Upper lobe of left lung (tissue), 4 donors: ENCODE data around the gene ATXN7L3.

ENCODE experiments used
- POLR2A ChIP-seq, 4 donors: fragments of 450-650 bp; IDR thresholded peaks; one replicate each; pipeline ENCODE4 v1.5.1; 2016 to 2017; ENCODE audit warnings: antibody characterized with exemption in 4 of 4, mild to moderate bottlenecking in 2 of 4
- POLR2AphosphoS5 ChIP-seq, 2 donors: sonication (generic); formaldehyde crosslinking; IDR thresholded peaks; one replicate each; pipeline ENCODE4 v1.5.1; 2017; ENCODE audit warnings: antibody characterized with exemption in 2 of 2
- TF ChIP-seq, protein P1 (sequence below), 6 experiments: fragments of 450-650 bp in 4 of 6; fragments of 200-600 bp in 2 of 6; sonication (generic) in 2 of 6; IDR thresholded peaks; one replicate each; pipeline ENCODE4 v1.5.1; 2016 to 2019; ENCODE audit warnings: antibody characterized with exemption in 6 of 6

DNA sequence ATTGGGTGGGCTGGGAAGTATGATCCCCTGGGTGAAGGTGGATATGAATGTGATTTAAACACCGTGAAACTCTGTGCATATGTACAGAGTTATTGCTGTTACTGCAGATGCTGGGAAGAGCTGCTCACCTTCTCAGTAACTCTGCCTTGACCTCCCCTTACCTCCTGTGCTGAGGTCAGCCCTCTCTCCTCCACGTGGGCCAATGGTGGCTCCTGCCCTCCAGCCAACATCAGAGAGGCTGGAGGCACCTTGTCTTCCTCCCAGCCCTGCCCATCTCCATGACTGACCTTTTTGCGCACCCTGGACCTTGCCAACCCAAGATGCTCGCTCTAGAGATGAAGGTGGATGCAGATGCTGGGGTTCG is 29.6 kb downstream of the ATXN7L3 start:
- TF ChIP-seq, protein P1, sequence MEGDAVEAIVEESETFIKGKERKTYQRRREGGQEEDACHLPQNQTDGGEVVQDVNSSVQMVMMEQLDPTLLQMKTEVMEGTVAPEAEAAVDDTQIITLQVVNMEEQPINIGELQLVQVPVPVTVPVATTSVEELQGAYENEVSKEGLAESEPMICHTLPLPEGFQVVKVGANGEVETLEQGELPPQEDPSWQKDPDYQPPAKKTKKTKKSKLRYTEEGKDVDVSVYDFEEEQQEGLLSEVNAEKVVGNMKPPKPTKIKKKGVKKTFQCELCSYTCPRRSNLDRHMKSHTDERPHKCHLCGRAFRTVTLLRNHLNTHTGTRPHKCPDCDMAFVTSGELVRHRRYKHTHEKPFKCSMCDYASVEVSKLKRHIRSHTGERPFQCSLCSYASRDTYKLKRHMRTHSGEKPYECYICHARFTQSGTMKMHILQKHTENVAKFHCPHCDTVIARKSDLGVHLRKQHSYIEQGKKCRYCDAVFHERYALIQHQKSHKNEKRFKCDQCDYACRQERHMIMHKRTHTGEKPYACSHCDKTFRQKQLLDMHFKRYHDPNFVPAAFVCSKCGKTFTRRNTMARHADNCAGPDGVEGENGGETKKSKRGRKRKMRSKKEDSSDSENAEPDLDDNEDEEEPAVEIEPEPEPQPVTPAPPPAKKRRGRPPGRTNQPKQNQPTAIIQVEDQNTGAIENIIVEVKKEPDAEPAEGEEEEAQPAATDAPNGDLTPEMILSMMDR (IDR thresholded peaks at IDR 0.05), result no peak
- TF ChIP-seq POLR2A (IDR thresholded peaks at IDR 0.05) (no peak), POLR2AphosphoS5 (IDR thresholded peaks at IDR 0.05) (no peak)
